Activated CD4-positive, alpha-beta memory T cell treated with anti-CD3 and anti-CD28 coated beads for 36 hours (primary cell): ENCODE data around the gene SPATA1. TPM values are rescaled to one million over a fixed set of nuclear protein-coding genes. Genes with fewer than 3 reads are reported as not detected.

Experiments
- CTCF ChIA-PET: fragments of 350-600 bp; sonication (Branson Sonifier 250); formaldehyde crosslinking; loops from one replicate; lab custom pipeline; 2021; ENCODE audit warnings: antibody characterized with exemption, inconsistent platforms; lab: Charles Lee
- POLR2A ChIA-PET: fragments of 350-600 bp; sonication (Branson Sonifier 250); formaldehyde crosslinking; loops from one replicate; lab custom pipeline; 2021; ENCODE audit warnings: antibody characterized with exemption; lab: Charles Lee
- DNase-seq: peaks from one replicate; pipeline ENCODE4 v3.0.0-alpha.2; 2020
- H3K27ac Mint-ChIP-seq: one replicate; pipeline ENCODE4 v1.8.0; 2021; ENCODE audit warnings: mixed read lengths
- H3K27me3 Mint-ChIP-seq: one replicate; pipeline ENCODE4 v1.8.0; 2021; ENCODE audit warnings: mixed read lengths
- H3K36me3 Mint-ChIP-seq: one replicate; pipeline ENCODE4 v1.8.0; 2021; ENCODE audit warnings: mixed read lengths
- H3K4me1 Mint-ChIP-seq: one replicate; pipeline ENCODE4 v1.8.0; 2021; ENCODE audit warnings: low read depth, mixed read lengths
- H3K4me3 Mint-ChIP-seq: one replicate; pipeline ENCODE4 v1.8.0; 2021; ENCODE audit warnings: mild to moderate bottlenecking, mixed read lengths
- H3K9me3 Mint-ChIP-seq: one replicate; pipeline ENCODE4 v1.8.0; 2021; ENCODE audit warnings: mixed read lengths
- intact Hi-C: fragments of 100-400 bp; cut with micrococcal nuclease; formaldehyde crosslinking; loops from one replicate; pipeline ENCODE4 v1.15.1; 2023
- total RNA-seq, 2 experiments: library from RNA; stranded (reverse); gene quantifications; one replicate each; pipeline ENCODE4 v1.2.3, GENCODE V29; 2021

SPATA1 gene
- total RNA-seq, 2 experiments from 2014 or later = 3.2 to 3.8 TPM

DNA sequence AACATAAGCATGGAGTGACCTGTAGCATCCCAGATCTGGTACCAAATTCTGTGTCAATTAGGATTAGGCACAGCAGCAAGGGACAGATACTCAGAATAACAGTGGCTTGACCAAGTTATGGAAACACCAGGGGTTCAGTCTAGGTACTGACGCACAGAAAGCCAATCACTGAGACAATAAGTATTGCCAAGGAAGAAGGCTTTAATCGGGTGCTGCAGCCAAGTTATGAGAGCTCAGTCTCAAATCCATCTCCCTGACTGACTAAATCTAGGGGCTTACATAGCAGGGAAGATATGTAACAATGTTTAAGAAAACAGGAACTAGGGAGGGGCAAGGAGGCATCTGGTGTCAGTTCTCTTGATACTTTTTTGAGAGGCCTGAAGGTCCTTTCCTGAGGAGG, 107.7 kb downstream of the SPATA1 start:
- H3K36me3 Mint-ChIP-seq = peaks cover 6% of the 10 kb centered on the region
- no peak overlapping the region for H3K27ac Mint-ChIP-seq
- ChIA-PET POLR2A (no interaction called here), CTCF (interaction anchor here (1.0 kb wide), 1 partner anchor 158 kb away, joined by 3 read pairs; no protein-coding TSS in a partner anchor)
- DNase-seq = no peak
- intact Hi-C loops = no loop called here
- peaks cover 19% of the 10 kb centered on the region for H3K9me3 Mint-ChIP-seq
- peaks cover 4% of the 10 kb centered on the region for H3K27me3 Mint-ChIP-seq
- no peak overlapping the region for H3K4me3 Mint-ChIP-seq
- H3K4me1 Mint-ChIP-seq = peaks cover 8% of the 10 kb centered on the region

GRCh38 chr1:84615790-84616189, 109.6 kb downstream of the SPATA1 start:
- H3K4me3 Mint-ChIP-seq = no peak overlapping the region
- H3K9me3 Mint-ChIP-seq = peaks cover 14% of the 10 kb centered on the region
- ChIA-PET POLR2A (no interaction called here), CTCF (interaction anchor here (1.2 kb wide), 1 partner anchor 173 kb away, joined by 3 read pairs; no protein-coding TSS in a partner anchor)
- intact Hi-C loops = no loop called here
- peaks cover 20% of the 10 kb centered on the region for H3K4me1 Mint-ChIP-seq
- DNase-seq = no peak
- peaks cover 5% of the 10 kb centered on the region for H3K27me3 Mint-ChIP-seq
- no peak overlapping the region for H3K27ac Mint-ChIP-seq
- H3K36me3 Mint-ChIP-seq = peaks cover 6% of the 10 kb centered on the region

Other genes starting within 250 kb of the SPATA1 start
- gene SAMD13, start 204.7 kb upstream of the SPATA1 start, total RNA-seq = under 1 TPM; 0.38 to 0.48 TPM
- gene DNASE2B, start 107.9 kb upstream of the SPATA1 start, total RNA-seq = not detected
- 10 to 100 TPM; 55.0 to 56.5 TPM for gene RPF1, start 27.1 kb upstream of the SPATA1 start, total RNA-seq
- gene GNG5, start 195 bp downstream of the SPATA1 start, total RNA-seq = 100 to 1,000 TPM; 139 to 143 TPM
- gene CTBS, start 68.1 kb downstream of the SPATA1 start, total RNA-seq = 10 to 100 TPM; 22.9 to 24.2 TPM
- gene SSX2IP, start 184.1 kb downstream of the SPATA1 start, total RNA-seq = 10 to 100 TPM; 10.9 to 11.6 TPM